ENCODE data around the gene CBFA2T3.

Gene CBFA2T3

DNA sequence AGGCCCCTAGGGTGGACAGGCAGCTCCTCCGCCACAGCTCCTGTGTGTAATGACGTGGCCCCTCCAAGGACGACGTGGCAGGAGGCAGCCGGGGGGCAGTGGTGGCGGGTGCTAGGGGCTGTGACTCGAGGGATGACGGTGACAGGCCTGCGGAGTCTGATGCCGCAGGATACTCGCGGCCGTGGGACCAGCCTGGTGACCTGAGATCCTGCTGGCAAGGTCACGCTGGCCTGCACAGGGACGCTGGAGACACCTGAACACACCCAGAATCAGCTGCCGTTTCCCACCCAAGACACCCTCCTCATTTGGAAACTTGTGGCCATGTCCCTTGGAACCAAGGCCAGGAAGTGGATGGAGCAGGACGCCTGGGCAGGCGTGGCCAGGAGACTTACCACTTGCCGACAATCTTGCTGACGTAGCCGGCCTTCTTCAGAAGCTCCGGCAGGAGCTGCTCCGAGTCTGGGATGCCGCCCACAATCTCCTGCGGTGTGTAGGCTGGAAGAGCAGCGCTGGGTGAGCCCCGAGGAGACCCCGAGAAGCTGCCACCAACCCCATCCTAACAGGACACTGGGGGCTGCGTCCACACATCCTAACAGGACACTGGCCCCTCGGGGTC is 136.3 kb downstream of the CBFA2T3 start:
- peaks cover 3% of the 10 kb centered on the region for H4K20me1 ChIP-seq (ENCODE audit: insufficient read depth, low read length)

DNA sequence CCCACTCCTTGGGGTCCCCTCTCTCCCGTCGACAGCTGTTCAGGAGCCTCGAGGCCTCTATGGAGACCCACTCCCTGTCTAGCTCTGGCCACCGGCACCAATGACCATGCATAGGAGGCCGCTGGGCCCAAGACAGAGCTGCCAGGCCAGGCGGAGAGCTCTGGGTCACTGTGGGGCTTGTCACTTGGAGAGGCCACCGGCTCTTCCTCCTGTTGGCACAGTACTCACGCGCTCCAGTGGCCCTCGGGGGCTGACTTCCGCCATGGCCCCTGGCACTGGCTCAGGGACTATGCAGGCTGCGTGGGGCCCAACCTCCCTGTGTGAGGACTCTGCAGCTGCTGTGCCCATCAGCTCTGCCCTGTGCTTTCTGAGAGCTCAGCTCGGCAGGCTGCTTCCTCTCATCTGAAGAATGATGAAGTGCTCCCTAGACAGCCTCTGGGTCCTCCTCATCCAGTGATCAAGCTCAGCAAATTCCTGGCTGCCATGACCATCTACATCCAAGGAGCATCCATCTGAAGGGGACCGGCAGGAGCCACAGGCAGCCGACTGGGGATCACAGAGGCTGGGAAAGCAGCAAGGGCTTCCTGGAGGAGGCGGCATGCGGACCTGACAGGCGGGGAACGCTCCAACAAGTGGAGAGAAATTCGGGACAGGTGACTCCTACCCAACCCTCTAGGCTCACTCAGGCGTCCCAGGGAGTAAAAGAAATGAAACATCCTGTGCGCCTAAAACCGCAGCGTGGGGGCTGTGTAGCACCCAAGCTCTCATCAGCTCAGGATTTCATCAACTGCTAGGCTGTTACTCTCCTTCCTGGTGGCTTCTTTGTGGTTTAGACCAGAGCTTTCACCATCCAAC is 137.0 kb downstream of the CBFA2T3 start:
- no peak for TF ChIP-seq EZH2phosphoT487 (IDR thresholded peaks at IDR 0.05; ENCODE audit: low read depth)
- TF ChIP-seq, protein P1, sequence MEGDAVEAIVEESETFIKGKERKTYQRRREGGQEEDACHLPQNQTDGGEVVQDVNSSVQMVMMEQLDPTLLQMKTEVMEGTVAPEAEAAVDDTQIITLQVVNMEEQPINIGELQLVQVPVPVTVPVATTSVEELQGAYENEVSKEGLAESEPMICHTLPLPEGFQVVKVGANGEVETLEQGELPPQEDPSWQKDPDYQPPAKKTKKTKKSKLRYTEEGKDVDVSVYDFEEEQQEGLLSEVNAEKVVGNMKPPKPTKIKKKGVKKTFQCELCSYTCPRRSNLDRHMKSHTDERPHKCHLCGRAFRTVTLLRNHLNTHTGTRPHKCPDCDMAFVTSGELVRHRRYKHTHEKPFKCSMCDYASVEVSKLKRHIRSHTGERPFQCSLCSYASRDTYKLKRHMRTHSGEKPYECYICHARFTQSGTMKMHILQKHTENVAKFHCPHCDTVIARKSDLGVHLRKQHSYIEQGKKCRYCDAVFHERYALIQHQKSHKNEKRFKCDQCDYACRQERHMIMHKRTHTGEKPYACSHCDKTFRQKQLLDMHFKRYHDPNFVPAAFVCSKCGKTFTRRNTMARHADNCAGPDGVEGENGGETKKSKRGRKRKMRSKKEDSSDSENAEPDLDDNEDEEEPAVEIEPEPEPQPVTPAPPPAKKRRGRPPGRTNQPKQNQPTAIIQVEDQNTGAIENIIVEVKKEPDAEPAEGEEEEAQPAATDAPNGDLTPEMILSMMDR (IDR thresholded peaks at IDR 0.05; ENCODE audit: low read depth, low read length), result no peak
- H3K27ac ChIP-seq (ENCODE audit: low read length), result no peak overlapping the region
- no peaks in the 10 kb centered on the region for H3K36me3 ChIP-seq (replicated peaks; ENCODE audit: low read depth, low read length)
- H3K4me1 ChIP-seq (ENCODE audit: low read length), result no peaks in the 10 kb centered on the region
- H3K4me2 ChIP-seq (ENCODE audit: low read length), result no peak overlapping the region
- no peak overlapping the region for H3K9ac ChIP-seq (ENCODE audit: low read length)
- no peak overlapping the region for H2AFZ ChIP-seq (ENCODE audit: low read depth, low read length)
- H3K27me3 ChIP-seq (ENCODE audit: low read depth, low read length), result no peaks in the 10 kb centered on the region
- H3K9me3 ChIP-seq (ENCODE audit: insufficient read depth, low read length), result no peaks in the 10 kb centered on the region
- peaks cover 3% of the 10 kb centered on the region for H4K20me1 ChIP-seq (ENCODE audit: insufficient read depth, low read length)
- no peaks in the 10 kb centered on the region for H3K79me2 ChIP-seq (ENCODE audit: low read length)
- no peak overlapping the region for H3K4me3 ChIP-seq (ENCODE audit: low read length)

More for the DNA sequence above, 136.3 kb downstream of the CBFA2T3 start:
- H3K27me3 ChIP-seq (ENCODE audit: low read depth, low read length), result no peaks in the 10 kb centered on the region
- no peak overlapping the region for H3K4me2 ChIP-seq (ENCODE audit: low read length)
- no peaks in the 10 kb centered on the region for H3K9me3 ChIP-seq (ENCODE audit: insufficient read depth, low read length)
- no peaks in the 10 kb centered on the region for H3K79me2 ChIP-seq (ENCODE audit: low read length)
- H3K27ac ChIP-seq (ENCODE audit: low read length), result no peak overlapping the region
- no peak for TF ChIP-seq EZH2phosphoT487 (IDR thresholded peaks at IDR 0.05; ENCODE audit: low read depth)
- TF ChIP-seq, protein P1 (IDR thresholded peaks at IDR 0.05; ENCODE audit: low read depth, low read length), result no peak
- no peak overlapping the region for H3K4me3 ChIP-seq (ENCODE audit: low read length)
- no peaks in the 10 kb centered on the region for H3K4me1 ChIP-seq (ENCODE audit: low read length)
- H3K9ac ChIP-seq (ENCODE audit: low read length), result no peak overlapping the region
- H2AFZ ChIP-seq (ENCODE audit: low read depth, low read length), result no peak overlapping the region
- no peaks in the 10 kb centered on the region for H3K36me3 ChIP-seq (replicated peaks; ENCODE audit: low read depth, low read length)

DNA sequence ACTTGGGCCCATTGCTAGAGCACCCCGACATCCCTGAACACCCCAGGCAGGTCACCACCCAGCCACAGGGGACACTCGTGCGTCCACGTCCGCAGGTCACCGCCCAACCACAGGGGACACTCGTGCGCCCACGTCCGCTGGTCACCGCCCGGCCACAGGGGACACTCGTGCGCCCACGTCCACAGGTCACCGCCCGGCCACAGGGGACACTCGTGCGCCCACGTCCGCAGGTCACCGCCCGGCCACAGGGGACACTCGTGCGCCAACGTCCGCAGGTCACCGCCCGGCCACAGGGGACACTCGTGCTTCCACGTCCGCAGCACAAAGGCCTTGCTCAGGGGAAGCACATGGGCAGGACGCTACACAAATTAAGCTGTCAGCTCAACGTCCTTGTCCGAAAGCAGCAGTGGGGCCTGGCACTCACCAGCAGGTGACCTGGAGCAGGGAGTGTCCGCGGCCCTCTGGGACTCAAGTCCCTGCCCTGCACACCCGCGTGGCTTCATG is 137.9 kb downstream of the CBFA2T3 start:
- Histone ChIP-seq H3K36me3 (replicated peaks; ENCODE audit: low read depth, low read length) (no peaks in the 10 kb centered on the region), H4K20me1 (ENCODE audit: insufficient read depth, low read length) (peaks cover under 1% of the 10 kb centered on the region), H3K9ac (ENCODE audit: low read length) (no peak overlapping the region), H2AFZ (ENCODE audit: low read depth, low read length) (no peak overlapping the region), H3K27ac (ENCODE audit: low read length) (no peak overlapping the region), H3K4me3 (ENCODE audit: low read length) (no peak overlapping the region), H3K4me1 (ENCODE audit: low read length) (no peaks in the 10 kb centered on the region), H3K27me3 (ENCODE audit: low read depth, low read length) (no peaks in the 10 kb centered on the region), H3K9me3 (ENCODE audit: insufficient read depth, low read length) (no peaks in the 10 kb centered on the region), H3K79me2 (ENCODE audit: low read length) (no peaks in the 10 kb centered on the region), H3K4me2 (ENCODE audit: low read length) (no peak overlapping the region)
- TF ChIP-seq, protein P1 (IDR thresholded peaks at IDR 0.05; ENCODE audit: low read depth, low read length), result no peak
- TF ChIP-seq EZH2phosphoT487 (IDR thresholded peaks at IDR 0.05; ENCODE audit: low read depth), result no peak

DNA sequence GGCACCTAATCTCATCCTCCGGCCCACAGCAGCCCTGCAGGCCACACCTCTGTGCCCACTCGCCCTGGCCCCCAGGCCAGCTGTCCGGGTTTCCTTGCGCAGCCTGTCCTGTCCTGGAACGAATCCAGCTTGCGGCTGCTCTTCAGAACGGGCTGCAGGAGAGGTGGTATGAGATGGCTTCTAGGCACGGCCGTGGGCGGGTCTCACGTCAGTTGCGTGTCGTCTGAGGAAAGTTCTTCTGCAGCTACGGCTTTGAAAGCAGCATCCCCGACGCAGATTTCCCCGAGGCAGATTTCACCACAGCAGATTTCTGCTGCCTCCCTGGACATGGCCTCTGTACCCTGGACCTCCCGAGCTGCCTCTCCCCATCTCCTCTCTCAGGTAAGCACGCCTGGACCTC is 138.4 kb downstream of the CBFA2T3 start:
- no peak overlapping the region for H2AFZ ChIP-seq (ENCODE audit: low read depth, low read length)
- H3K27me3 ChIP-seq (ENCODE audit: low read depth, low read length), result no peaks in the 10 kb centered on the region
- no peaks in the 10 kb centered on the region for H3K79me2 ChIP-seq (ENCODE audit: low read length)
- H4K20me1 ChIP-seq (ENCODE audit: insufficient read depth, low read length), result no peaks in the 10 kb centered on the region; the same call in 1 of the 2 replicates
- H3K4me3 ChIP-seq (ENCODE audit: low read length), result no peak overlapping the region
- TF ChIP-seq, protein P1 (IDR thresholded peaks at IDR 0.05; ENCODE audit: low read depth, low read length), result no peak
- TF ChIP-seq EZH2phosphoT487 (IDR thresholded peaks at IDR 0.05; ENCODE audit: low read depth), result no peak
- no peaks in the 10 kb centered on the region for H3K9me3 ChIP-seq (ENCODE audit: insufficient read depth, low read length)
- no peak overlapping the region for H3K4me2 ChIP-seq (ENCODE audit: low read length)
- no peak overlapping the region for H3K27ac ChIP-seq (ENCODE audit: low read length)
- no peaks in the 10 kb centered on the region for H3K4me1 ChIP-seq (ENCODE audit: low read length)
- H3K36me3 ChIP-seq (replicated peaks; ENCODE audit: low read depth, low read length), result no peaks in the 10 kb centered on the region
- no peak overlapping the region for H3K9ac ChIP-seq (ENCODE audit: low read length)
